Uterus (tissue), 2 donors: ENCODE results near the gene PDE4D.

ENCODE experiments used
- POLR2A ChIP-seq, 2 donors: fragments of 450-650 bp; IDR thresholded peaks; one replicate each; pipeline ENCODE4 v1.6.1; 2016; ENCODE audit warnings: antibody characterized with exemption in 2 of 2, mild to moderate bottlenecking in 1 of 2, moderate library complexity in 1 of 2
- TF ChIP-seq, protein P1 (sequence below), 4 experiments: fragments of 200-600 bp in 2 of 4; fragments of 450-650 bp in 2 of 4; sonication (generic) in 2 of 4; IDR thresholded peaks; one replicate each; pipeline ENCODE4 v1.5.1; 2016 to 2019; ENCODE audit warnings: antibody characterized with exemption in 4 of 4, mild to moderate bottlenecking in 2 of 4, moderate library complexity in 1 of 4

DNA sequence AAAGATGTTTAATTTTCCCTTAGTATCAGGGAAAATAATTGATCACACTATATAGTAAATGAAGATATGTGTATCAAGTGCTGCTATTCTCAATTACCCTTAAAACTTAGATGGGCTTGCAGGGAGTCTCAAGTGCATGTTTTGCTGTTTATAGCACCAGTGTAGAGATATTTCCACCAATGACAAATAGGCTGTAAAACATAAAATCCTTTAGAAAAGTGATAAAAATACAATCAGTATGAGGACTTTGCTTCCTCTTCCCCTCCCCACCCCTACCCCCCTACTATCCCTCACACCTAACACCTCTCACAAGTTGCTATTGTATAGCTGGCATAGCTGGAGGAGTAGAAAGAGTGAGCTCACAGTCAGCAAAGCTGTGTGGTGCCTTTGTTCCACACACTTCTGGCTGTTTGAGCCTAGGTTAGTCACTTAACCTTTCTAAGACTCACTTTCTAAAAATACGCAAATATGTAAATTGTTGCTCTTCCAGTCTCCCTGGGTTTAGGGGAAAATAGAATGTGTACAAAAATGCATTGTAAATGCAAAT, 93.1 kb downstream of the PDE4D start:
- TF ChIP-seq, protein P1, sequence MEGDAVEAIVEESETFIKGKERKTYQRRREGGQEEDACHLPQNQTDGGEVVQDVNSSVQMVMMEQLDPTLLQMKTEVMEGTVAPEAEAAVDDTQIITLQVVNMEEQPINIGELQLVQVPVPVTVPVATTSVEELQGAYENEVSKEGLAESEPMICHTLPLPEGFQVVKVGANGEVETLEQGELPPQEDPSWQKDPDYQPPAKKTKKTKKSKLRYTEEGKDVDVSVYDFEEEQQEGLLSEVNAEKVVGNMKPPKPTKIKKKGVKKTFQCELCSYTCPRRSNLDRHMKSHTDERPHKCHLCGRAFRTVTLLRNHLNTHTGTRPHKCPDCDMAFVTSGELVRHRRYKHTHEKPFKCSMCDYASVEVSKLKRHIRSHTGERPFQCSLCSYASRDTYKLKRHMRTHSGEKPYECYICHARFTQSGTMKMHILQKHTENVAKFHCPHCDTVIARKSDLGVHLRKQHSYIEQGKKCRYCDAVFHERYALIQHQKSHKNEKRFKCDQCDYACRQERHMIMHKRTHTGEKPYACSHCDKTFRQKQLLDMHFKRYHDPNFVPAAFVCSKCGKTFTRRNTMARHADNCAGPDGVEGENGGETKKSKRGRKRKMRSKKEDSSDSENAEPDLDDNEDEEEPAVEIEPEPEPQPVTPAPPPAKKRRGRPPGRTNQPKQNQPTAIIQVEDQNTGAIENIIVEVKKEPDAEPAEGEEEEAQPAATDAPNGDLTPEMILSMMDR (IDR thresholded peaks at IDR 0.05): no peak
- no peak for TF ChIP-seq POLR2A (IDR thresholded peaks at IDR 0.05)
